Renal cortex interstitium (tissue), 11 donors: Measurements from ENCODE around the gene HES4. TPM values are rescaled to one million over a fixed set of nuclear protein-coding genes. Genes with fewer than 3 reads are reported as not detected.
"Not testable (repeated sequence)": the region's sequence is repeated elsewhere in the genome, so short reads cannot be mapped to it uniquely, and the experiment has no call there.

Source experiments
- DNase-seq, 11 donors: peaks; one replicate each; pipeline ENCODE4 v3.0.0-alpha.2; 2013; ENCODE audit warnings: low read depth in 9 of 11, low spot score in 4 of 11; ENCODE audit errors: extremely low read depth in 1 of 11
- polyA plus RNA-seq, 3 donors: library from polyadenylated mRNA; unstranded; fragments of 120-200 nt; gene quantifications; one replicate each; pipeline ENCODE4 v1.2.1, GENCODE V29; 2013; ENCODE audit not compliant: insufficient read length in 3 of 3

The HES4 gene
- polyA plus RNA-seq, 3 donors: 17.3 to 50.1 (median 39.7) TPM

GRCh38 chr1:978069-978834 is 21.6 kb downstream of the HES4 start:
- DNase-seq: no peak

- not testable (repeated sequence) for DNase-seq
These were observed 23.1 kb downstream of the HES4 start for GRCh38 chr1:976791-977190.

- DNase-seq: peak in 1 of 11 donors; percentile 38
These were observed 23.8 kb downstream of the HES4 start for GRCh38 chr1:975896-976683.

- DNase-seq: no peak
These were observed 24.5 kb downstream of the HES4 start for GRCh38 chr1:975365-975764.

- DNase-seq: no peak
These were observed 25.1 kb downstream of the HES4 start for GRCh38 chr1:974687-975328.

GRCh38 chr1:974293-974640 is 25.6 kb downstream of the HES4 start:
- DNase-seq: no peak

GRCh38 chr1:973459-974292 is 26.2 kb downstream of the HES4 start:
- no peak for DNase-seq

GRCh38 chr1:972726-973458 is 27.0 kb downstream of the HES4 start:
- DNase-seq: no peak

- no peak for DNase-seq
These were observed 28.0 kb downstream of the HES4 start for GRCh38 chr1:971751-972506.

GRCh38 chr1:970973-971730 is 28.7 kb downstream of the HES4 start:
- no peak for DNase-seq

- DNase-seq: no peak
These were observed 29.5 kb downstream of the HES4 start for GRCh38 chr1:970242-970972.

GRCh38 chr1:969260-969855 is 30.5 kb downstream of the HES4 start:
- no peak for DNase-seq

- no peak for DNase-seq
These were observed 32.2 kb downstream of the HES4 start for GRCh38 chr1:967466-968343.

GRCh38 chr1:966704-967300 is 33.1 kb downstream of the HES4 start:
- DNase-seq: no peak

- DNase-seq: no peak
These were observed 33.7 kb downstream of the HES4 start, which contains the start of gene PLEKHN1 for GRCh38 chr1:966135-966703. PLEKHN1 (plus strand) TSS chr1:966482; CDS start chr1:966532, 50 bp downstream.
